Spinal cord (tissue), 10 donors: ENCODE data around the gene TAMALIN. TPM values are rescaled to one million over a fixed set of nuclear protein-coding genes. Genes with fewer than 3 reads are reported as not detected.

Experiments used
- DNase-seq, 6 donors: peaks; one replicate each; pipeline versions ENCODE4 v3.0.0 to v3.0.0-alpha.2; 2013 to 2015; ENCODE audit warnings: low spot score in 6 of 6, low read depth in 4 of 6
- H3K27ac ChIP-seq: one replicate; pipeline ENCODE4 v1.5.1; 2013; ENCODE audit warnings: low read depth, low read length, control low read depth
- H3K27me3 ChIP-seq: one replicate; pipeline ENCODE4 v1.6.1; 2013; ENCODE audit warnings: low read length; ENCODE audit not compliant: control insufficient read depth, insufficient read depth
- H3K36me3 ChIP-seq: one replicate; pipeline ENCODE4 v1.6.1; 2013; ENCODE audit warnings: low read length; ENCODE audit not compliant: control insufficient read depth, insufficient read depth
- H3K4me1 ChIP-seq: one replicate; pipeline ENCODE4 v1.6.1; 2013; ENCODE audit warnings: low read length; ENCODE audit not compliant: control insufficient read depth, insufficient read depth
- H3K4me3 ChIP-seq: one replicate; pipeline ENCODE4 v1.5.1; 2013; ENCODE audit warnings: low read depth, low read length, control low read depth
- H3K9me3 ChIP-seq: one replicate; pipeline ENCODE4 v1.6.1; 2013; ENCODE audit warnings: low read length; ENCODE audit not compliant: control insufficient read depth, insufficient read depth
- WGBS: methylation state at CpG from one replicate; pipeline ENCODE4 v1.1.5; 2013; ENCODE audit warnings: missing lambda C conversion rate; ENCODE audit not compliant: insufficient coverage; 5-methylcytosine and 5-hydroxymethylcytosine counted together
- polyA plus RNA-seq, 2 donors: library from polyadenylated mRNA; unstranded; fragments of 120-200 nt; gene quantifications; one replicate each; pipeline ENCODE4 v1.2.1, GENCODE V29; 2013; ENCODE audit not compliant: insufficient read length in 2 of 2
- total RNA-seq, 2 donors: library from RNA; depleted of rRNA in 1 of 2; stranded (reverse); fragments of 120-200 nt in 1 of 2; fragments of >200 nt in 1 of 2; gene quantifications; one replicate each; pipeline versions ENCODE4 v1.2.3 to v1.2.4, GENCODE V29; 2013 to 2014
- donor health status: healthy.

The TAMALIN gene
- total and polyA plus RNA-seq, 4 donors = 6.6 to 27.1 (median 17.1) TPM

DNA sequence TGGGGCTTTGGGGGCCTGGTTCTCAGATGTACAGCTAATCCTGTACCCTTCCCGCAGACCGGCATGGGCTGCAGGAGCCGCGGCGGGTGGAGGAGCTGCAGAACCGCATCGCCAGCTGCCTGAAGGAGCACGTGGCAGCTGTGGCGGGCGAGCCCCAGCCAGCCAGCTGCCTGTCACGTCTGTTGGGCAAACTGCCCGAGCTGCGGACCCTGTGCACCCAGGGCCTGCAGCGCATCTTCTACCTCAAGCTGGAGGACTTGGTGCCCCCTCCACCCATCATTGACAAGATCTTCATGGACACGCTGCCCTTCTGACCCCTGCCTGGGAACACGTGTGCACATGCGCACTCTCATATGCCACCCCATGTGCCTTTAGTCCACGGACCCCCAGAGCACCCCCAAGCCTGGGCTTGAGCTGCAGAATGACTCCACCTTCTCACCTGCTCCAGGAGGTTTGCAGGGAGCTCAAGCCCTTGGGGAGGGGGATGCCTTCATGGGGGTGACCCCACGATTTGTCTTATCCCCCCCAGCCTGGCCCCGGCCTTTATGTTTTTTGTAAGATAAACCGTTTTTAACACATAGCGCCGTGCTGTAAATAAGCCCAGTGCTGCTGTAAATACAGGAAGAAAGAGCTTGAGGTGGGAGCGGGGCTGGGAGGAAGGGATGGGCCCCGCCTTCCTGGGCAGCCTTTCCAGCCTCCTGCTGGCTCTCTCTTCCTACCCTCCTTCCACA lies 52.0 kb downstream of the TAMALIN start:
- no peaks in the 10 kb centered on the region for H3K27me3 ChIP-seq
- peaks cover 89% of the 10 kb centered on the region for H3K4me1 ChIP-seq
- peak in 2 of 6 donors; percentile 49 to 70 for DNase-seq
- 71% methylated on average over 18 of the region's 25 CpGs for WGBS
- H3K36me3 ChIP-seq = peaks cover 43% of the 10 kb centered on the region
- no peaks in the 10 kb centered on the region for H3K9me3 ChIP-seq
- peak overlapping the region; percentile 10 for H3K27ac ChIP-seq
- H3K4me3 ChIP-seq = no peak overlapping the region

GRCh38 chr12:52059582-52060497 lies 53.1 kb downstream of the TAMALIN start:
- Histone ChIP-seq H3K36me3 (peaks cover 33% of the 10 kb centered on the region), H3K27ac (peak overlapping the region; percentile 70), H3K4me3 (no peak overlapping the region), H3K4me1 (peaks cover 89% of the 10 kb centered on the region), H3K27me3 (no peaks in the 10 kb centered on the region), H3K9me3 (no peaks in the 10 kb centered on the region)
- 71% methylated on average over 8 of the region's 12 CpGs for WGBS
- DNase-seq = no peak

DNA sequence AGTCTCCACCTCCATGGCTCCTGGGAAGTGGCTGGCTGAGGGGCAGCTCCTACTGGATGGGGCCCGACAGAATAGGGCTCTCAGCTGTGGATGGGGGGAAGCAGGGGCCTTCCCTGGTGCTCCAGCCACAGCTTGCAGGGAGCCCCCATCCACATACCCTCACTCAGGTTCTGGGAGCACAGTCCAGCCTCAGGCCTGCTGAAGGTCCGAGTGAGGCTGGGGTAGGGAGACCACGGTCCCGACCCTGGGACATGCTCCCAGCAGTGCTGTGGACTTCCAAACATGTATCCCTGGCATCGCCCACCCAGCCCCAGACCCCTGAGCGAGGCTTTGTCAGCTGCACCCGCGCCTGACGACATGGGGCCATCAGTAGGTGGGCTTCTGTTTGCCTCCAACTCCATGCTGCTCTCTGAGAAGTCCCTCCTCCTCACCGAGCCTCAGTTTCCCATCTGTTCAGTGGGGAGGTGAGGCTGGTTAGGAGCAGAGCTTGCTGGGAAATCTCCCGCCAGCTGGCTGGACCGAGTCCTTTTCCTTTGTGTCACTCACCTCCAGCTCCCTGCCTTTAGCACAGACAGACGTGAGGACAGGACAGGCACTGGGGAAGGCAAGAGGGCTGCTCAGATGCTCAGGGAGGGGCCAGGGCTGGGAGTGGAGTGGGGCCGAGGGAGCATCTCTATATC lies 53.9 kb downstream of the TAMALIN start:
- no peak for DNase-seq

DNA sequence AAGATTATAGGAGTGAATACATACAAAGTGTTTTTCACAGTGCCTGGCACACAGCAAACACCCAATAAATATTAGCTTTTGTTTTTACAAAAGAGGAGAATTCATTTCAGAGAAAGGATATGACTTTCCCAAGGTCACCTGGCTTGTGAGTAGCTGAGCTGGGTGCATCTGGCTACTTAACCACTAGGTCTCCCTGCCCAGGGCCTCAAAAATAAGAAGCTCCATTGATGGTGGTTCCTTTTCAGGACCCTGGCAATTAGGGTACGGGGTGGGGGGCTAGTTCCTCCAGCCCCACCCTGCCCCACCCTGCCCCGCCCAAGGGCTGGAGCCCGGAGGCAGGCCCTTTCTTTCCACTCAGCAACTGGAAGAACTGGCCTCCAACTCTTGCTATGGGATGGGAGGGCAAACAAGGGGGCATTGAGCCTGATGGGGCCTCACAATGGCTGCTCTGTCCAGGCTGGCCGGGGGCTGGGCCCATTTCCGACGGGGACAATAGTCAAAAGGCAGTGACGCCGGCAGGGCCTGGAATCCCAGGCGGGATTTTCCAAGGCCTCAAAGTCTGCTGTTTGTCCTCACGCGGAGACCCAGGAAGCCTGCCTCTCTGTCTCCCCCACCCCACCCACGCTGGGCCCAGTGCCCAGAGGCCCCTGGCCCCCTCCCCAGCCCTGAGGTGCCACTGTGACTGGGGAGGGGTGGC lies 54.9 kb downstream of the TAMALIN start:
- peak overlapping the region; percentile 93 for H3K27ac ChIP-seq
- 25% methylated on average over 8 of the region's 12 CpGs for WGBS
- H3K4me3 ChIP-seq = no peak overlapping the region
- H3K27me3 ChIP-seq = no peaks in the 10 kb centered on the region
- no peaks in the 10 kb centered on the region for H3K9me3 ChIP-seq
- H3K4me1 ChIP-seq = peaks cover 75% of the 10 kb centered on the region
- DNase-seq = peak in 2 of 6 donors; percentile 79 to 86
- peaks cover 18% of the 10 kb centered on the region for H3K36me3 ChIP-seq

More for the DNA sequence above, 53.9 kb downstream of the TAMALIN start:
- Histone ChIP-seq H3K4me3 (no peak overlapping the region), H3K36me3 (peaks cover 26% of the 10 kb centered on the region), H3K27ac (peak overlapping the region; percentile 70), H3K9me3 (no peaks in the 10 kb centered on the region), H3K4me1 (peaks cover 84% of the 10 kb centered on the region), H3K27me3 (no peaks in the 10 kb centered on the region)
- WGBS = 88% methylated on average over 5 of the region's 14 CpGs

DNA sequence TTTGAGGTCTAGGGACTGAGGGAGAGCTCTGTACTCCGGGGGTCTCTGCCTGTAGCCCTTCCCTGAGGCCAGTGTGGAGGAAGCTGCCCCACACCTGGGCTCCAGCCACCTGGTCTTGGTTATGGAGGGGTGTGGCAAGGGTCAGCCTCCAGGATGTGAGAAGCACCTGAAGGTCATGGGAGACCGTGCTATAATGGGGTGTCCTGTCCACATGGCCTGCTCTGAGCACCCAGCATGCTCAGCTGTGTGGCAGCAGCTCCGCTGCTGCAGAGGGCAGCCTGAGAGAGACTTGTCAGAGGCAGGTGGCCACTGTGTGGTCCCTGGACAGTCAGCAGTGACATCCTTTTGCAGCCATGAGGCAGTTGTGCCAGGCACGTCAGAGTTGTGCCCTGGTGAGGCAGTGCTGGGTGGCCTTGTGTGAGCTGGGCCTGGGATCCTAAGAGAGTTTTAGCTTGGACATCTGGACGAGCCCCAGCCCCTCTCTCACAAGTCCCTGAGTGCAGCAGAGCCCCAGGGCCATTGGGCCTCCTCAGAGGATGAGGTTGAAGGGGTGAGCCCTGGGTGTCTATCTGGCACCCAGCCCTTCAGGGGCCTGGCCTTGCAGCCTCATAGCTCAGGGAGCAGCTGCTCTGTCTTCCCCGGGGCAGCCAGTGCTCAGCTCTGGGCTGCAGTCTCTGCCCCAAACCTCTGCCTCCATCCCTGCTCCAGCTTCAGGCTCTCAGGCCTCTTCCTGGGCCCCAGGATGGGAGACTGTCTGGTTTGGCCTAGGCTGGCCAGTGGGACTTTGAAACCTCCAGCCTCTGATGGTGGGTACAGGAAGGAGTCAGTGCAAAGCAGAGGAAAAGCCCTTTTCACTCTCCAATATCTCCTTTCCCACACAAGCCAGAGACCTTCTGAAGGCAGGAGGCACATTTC lies 55.7 kb downstream of the TAMALIN start:
- Histone ChIP-seq H3K27me3 (no peaks in the 10 kb centered on the region), H3K4me1 (peaks cover 67% of the 10 kb centered on the region), H3K4me3 (no peak overlapping the region), H3K27ac (peak overlapping the region; percentile 93), H3K9me3 (no peaks in the 10 kb centered on the region), H3K36me3 (peaks cover 10% of the 10 kb centered on the region)
- no peak for DNase-seq
- 58% methylated on average over 6 of the region's 6 CpGs for WGBS

GRCh38 chr12:52063082-52063924 lies 56.6 kb downstream of the TAMALIN start:
- Histone ChIP-seq H3K27ac (peak overlapping the region; percentile 93), H3K4me3 (no peak overlapping the region)

DNA sequence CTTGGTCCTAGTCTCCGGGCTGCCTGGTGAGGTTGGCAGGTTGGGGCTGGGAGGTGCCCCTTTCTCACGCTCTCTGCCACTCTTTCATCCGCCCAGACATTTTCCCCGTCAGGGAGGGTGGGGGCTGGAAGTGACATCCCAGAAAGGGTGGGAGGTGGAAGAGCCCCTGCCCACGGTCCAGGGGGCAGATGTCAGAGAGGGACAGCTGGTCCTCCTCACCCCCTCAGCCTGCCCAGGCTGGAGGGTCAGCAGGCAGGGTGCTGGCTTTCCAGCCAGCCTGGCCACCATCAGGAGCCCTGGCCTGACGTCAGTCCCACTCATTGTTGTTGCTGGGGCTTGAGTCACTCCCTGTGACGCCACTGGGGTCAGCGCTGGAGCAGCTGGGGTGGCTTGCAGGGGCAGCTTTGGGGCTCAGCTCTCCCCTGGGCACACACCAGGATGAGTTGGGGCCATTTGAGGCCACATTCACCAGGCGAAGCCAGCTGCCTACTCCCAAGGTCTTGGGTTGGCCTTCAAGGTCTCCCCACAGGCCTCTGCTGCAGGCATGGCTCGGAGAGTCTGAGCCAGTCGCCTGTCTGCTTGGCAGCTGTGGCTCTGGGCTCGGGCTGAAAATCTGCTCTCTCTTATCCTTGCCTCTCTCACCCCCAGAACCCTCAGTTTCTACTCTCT lies 57.4 kb downstream of the TAMALIN start:
- WGBS = 65% methylated on average over 8 of the region's 12 CpGs
- Histone ChIP-seq H3K27ac (peak overlapping the region; percentile 93), H3K27me3 (no peaks in the 10 kb centered on the region), H3K4me3 (no peak overlapping the region), H3K4me1 (peaks cover 60% of the 10 kb centered on the region), H3K9me3 (no peaks in the 10 kb centered on the region), H3K36me3 (peaks cover 1% of the 10 kb centered on the region)
- DNase-seq = no peak

More at GRCh38 chr12:52063082-52063924, 56.6 kb downstream of the TAMALIN start:
- DNase-seq = peak in 1 of 6 donors; percentile 71
- peaks cover 9% of the 10 kb centered on the region for H3K36me3 ChIP-seq
- H3K4me1 ChIP-seq = peaks cover 67% of the 10 kb centered on the region
- H3K27me3 ChIP-seq = no peaks in the 10 kb centered on the region
- H3K9me3 ChIP-seq = no peaks in the 10 kb centered on the region
- 59% methylated on average over 18 of the region's 20 CpGs for WGBS
